Measurements from ENCODE around the gene HNF1B.

HNF1B gene

GRCh38 chr17:37676115-37676925, 68.5 kb downstream of the HNF1B start:
- in situ Hi-C loops (cut with MboI; ENCODE audit: low sequenced_read_pairs) = no loop called here

GRCh38 chr17:37674511-37674910, 70.3 kb downstream of the HNF1B start:
- in situ Hi-C loops (cut with MboI; ENCODE audit: low sequenced_read_pairs) = no loop called here

DNA sequence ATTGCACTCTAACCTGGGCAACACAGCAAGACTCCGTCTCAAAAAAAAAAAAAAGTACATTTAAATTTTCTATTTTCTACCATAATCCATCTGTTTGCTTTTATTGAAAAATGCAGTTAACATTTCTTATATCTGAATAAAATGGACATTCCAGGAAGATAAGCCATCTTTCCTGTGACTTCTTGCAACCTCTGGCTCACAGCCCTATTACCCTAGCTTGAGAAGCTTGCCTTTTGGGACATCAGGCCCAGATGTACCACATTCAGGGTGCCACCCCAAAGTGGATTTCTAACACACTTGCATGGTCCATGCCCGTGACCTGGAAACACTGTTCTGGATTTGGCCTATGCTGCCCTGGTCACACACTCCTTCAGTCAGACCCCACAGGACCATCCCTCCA, 71.5 kb downstream of the HNF1B start:
- in situ Hi-C loops (cut with MboI; ENCODE audit: low sequenced_read_pairs) = no loop called here

DNA sequence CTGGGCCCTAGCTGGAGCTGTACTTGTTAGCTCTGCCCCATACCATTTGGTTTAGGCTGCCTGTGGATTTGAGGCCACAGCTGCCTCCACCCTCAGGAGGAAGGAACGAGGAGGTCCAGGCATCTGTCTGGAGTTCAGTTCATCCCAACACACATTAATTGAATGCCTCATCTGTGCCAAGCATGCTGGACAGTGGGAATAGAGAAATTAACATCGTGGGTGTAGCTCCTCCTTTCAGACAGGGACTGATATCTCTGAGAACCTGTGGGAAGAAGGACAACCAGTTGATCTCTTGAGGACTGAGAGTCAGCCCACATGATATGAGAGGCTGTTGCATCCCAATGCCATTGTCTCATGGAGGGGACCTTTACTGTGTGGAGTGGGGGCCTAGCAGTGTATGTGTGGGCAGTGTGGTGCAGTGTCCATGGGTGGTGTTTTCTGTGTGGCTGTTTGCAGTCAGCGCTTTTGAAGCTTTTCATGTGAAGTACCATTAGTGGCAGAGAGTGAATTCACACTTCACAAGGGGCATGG, 72.2 kb downstream of the HNF1B start:
- in situ Hi-C loops (cut with MboI; ENCODE audit: low sequenced_read_pairs) = no loop called here

GRCh38 chr17:37671824-37672547, 72.9 kb downstream of the HNF1B start:
- in situ Hi-C loops (cut with MboI; ENCODE audit: low sequenced_read_pairs) = no loop called here

DNA sequence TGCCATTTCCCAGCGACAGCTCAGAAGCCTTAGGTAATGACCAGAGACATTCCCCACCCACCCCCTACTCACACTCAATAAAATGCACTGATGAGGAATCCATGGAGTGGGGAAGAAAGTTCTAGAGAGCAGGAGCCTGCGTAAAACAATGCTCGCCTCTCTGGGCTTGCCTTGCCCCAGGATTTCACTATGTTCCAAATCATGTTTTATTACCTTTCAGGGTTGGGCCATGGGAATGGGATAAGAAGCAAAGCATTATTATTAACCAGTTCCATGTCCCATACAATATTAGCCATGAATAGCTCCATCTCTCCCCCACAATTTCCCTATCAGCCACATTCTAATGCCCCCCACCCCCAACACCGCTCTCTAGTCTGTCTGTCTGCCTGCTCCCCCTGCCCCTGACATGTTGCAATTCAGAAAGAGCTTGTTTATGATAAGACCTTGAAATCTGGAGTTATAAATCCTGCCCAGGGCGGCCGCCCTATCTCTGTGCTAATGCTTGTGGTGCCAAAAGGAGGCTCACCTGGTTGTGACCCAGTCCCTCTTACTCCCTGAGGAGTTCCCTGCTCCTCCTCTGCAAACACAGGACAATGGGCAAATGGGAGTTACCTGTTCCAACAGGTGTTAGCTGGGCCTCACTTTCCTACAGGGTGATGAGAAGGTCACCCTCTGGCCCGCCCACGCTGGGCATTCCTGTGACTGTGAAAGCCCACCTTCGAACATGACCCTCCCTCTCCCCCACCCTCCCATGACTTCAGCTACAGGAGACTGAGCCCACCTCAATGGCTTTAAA, 73.6 kb downstream of the HNF1B start:
- in situ Hi-C loops (cut with MboI; ENCODE audit: low sequenced_read_pairs) = no loop called here

- in situ Hi-C loops (cut with MboI; ENCODE audit: low sequenced_read_pairs) = no loop called here
Observed at GRCh38 chr17:37667039-37667438, 77.8 kb downstream of the HNF1B start.

DNA sequence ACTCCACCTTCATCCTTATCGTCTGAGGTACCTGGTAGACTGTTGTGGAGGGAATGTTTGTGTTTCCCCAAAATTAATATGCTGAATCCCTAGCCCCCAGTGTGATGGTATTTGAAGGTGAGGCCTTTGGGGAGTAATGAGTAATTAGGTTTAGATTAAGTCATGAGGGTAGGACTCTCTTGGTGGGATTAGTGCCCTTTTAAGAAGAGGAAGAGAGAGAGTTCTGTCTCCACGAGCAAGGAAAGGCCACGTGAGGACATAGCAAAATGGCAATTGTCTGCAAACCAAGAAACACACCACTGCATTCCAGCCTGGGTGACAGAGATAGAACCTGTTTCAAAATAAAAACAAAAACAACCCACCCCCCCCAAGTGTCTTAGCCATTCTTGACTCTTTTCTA, 80.6 kb downstream of the HNF1B start:
- in situ Hi-C loops (cut with MboI; ENCODE audit: low sequenced_read_pairs) = no loop called here

- in situ Hi-C loops (cut with MboI; ENCODE audit: low sequenced_read_pairs) = no loop called here
Observed at GRCh38 chr17:37662353-37662752, 82.5 kb downstream of the HNF1B start.

DNA sequence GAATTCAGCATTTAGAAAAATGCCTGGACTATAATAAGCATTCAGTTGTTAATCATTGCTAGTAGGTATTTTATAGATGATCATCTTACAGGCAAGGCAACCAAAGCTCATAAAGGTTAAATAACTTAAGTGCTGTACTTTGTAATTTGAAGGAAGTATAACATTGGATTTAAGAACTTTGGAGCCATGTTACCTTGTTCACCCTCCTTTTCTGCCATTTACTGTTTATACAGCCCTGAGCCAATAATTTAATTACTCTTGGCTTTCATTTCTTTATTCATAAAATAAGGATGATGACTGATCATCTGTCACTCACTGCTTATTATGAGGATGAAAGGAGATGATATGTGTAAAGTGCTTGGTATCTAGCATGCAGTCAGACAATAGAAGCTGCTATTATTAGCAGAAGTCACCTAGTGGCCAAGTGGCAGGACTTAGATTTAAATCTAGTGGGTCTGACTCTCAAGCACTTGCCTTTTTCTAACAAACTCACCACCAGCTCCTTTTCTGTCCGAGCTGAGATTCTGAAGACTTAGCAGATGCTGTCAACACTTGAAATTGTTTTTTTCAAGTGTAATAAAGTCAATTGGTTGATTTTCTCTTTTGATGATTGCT, 83.4 kb downstream of the HNF1B start:
- in situ Hi-C loops (cut with MboI; ENCODE audit: low sequenced_read_pairs) = no loop called here

DNA sequence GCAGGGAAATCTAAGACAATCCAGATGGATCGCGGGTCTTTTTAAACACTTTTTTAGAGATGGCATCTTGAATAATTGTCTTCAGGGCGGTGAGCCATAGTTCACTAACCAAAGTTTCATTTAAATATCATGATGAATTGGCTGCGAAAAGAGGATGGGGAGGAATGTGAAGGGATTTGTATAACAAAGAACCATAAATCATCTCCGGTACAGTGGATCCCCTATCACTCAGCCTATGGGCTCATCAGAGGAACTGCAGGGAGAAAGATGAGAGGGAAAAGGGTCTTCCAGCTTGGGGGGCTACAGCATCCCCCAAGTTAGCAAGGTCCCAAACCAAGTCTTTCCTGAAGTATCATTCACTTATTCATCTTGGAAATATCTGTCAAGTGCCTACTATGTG, 84.9 kb downstream of the HNF1B start:
- in situ Hi-C loops (cut with MboI; ENCODE audit: low sequenced_read_pairs) = no loop called here

GRCh38 chr17:37657202-37657601, 87.7 kb downstream of the HNF1B start:
- in situ Hi-C loops (cut with MboI; ENCODE audit: low sequenced_read_pairs) = no loop called here

GRCh38 chr17:37651849-37652248, 93.0 kb downstream of the HNF1B start:
- in situ Hi-C loops (cut with MboI; ENCODE audit: low sequenced_read_pairs) = no loop called here

DNA sequence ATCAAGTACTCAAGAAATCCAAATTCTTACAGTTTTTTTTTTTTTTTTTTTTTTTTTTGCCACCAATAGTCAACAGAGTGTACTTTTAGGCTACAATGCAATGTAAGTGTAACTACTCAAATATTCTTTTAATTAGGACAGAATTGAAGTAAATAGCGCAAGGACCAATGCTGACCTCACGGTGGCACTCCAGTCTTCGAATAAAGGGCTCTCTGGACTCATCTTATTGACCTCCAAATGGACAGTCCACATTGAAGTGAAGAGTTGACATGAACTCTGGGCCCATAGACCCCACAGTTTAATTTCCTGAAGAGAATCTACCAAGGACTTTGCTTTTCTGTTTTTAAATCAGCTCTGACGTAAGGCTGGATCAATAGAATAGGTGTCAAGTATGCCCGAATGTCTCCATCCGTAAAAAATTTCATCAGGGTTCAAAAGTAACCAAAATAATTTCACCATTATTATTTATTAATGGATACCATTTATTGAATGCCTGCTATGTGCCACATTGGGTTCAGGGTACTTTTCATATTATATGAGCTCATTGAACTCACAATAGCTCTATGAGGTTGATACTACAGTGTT, 94.3 kb downstream of the HNF1B start:
- in situ Hi-C loops (cut with MboI; ENCODE audit: low sequenced_read_pairs) = no loop called here

DNA sequence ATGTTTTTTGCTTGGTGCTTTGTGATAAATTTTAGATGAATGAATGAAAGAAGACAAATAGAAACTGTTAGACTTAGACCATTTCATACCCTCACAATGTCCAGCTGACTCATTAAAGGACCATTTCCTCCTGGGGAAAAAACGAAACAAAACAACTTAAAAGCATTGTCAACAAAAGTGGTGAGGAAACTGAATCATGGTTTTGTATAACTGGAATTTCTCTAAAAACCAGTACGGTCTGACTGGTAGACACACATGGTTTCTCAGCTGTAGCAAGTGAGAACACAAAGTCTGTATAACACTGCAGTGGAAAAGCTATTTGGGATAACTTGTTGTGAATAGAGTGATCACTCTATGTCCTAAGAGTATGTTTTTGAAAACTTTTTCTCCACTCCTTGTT, 96.3 kb downstream of the HNF1B start:
- in situ Hi-C loops (cut with MboI; ENCODE audit: low sequenced_read_pairs) = loop anchor here (25.0 kb wide), 1 partner anchor 189 kb away; no protein-coding TSS in a partner anchor

DNA sequence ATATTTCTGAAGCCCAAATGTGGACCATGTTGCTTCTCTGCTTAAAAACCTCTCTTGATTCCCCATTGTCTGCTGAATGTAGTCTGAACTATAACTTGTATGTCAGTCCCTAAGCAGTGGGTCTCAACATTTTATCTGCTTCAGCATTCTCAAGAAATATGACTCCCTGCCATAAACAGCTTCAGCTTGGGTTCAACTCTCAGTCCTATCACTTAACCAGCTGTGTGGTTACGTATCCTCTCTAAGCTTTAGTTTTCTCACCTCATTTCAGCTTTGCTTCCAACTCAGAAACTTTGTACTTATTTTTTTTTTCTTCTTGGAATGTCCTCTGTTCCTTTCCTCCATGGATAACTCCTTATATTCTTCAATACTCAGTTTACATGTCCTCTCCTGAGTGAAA, 97.0 kb downstream of the HNF1B start:
- in situ Hi-C loops (cut with MboI; ENCODE audit: low sequenced_read_pairs) = loop anchor here (25.0 kb wide), 1 partner anchor 189 kb away; no protein-coding TSS in a partner anchor

- in situ Hi-C loops (cut with MboI; ENCODE audit: low sequenced_read_pairs) = loop anchor here (25.0 kb wide), 1 partner anchor 193 kb away; no protein-coding TSS in a partner anchor
Observed at GRCh38 chr17:37643869-37644268, 101.0 kb downstream of the HNF1B start.

DNA sequence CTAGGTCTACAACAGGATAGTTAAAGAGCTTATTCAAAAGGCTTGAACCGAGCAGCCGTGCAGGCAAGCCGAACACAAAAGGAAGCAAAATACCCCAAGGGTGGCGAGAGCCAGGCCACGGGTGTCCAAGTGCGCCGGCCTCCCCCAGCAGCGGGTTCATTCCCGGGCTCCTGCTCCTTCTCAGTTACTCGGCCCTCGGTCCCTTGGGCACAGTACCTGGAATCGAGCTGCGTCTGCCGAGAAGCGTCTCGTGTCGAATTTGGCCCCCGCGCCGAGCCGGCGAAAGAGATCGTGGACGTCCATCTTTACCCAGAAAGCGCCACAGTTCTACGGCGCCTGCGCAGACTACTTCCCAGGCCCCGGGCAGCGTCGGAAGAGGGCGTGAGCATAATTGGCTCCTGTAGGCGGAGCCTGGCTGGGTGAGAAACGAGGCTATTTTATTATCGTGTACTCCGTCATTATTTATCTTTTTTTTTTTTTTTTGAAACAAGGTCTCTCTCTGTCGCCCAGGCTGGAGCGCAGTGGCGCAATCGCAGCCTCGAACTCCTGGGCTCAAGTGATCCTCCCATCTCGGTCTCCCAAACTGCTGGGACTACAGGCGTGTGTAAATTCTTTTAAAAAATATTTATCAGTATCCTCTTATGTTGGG, 101.6 kb downstream of the HNF1B start, which contains the start of gene DDX52:
Gene DDX52, minus strand, starts transcription at position 329 of the 649 bp plus-strand sequence. Its CDS starts 26 bp downstream, at position 303.
- in situ Hi-C loops (cut with MboI; ENCODE audit: low sequenced_read_pairs) = loop anchor here (25.0 kb wide), 1 partner anchor 194 kb away; no protein-coding TSS in a partner anchor

DNA sequence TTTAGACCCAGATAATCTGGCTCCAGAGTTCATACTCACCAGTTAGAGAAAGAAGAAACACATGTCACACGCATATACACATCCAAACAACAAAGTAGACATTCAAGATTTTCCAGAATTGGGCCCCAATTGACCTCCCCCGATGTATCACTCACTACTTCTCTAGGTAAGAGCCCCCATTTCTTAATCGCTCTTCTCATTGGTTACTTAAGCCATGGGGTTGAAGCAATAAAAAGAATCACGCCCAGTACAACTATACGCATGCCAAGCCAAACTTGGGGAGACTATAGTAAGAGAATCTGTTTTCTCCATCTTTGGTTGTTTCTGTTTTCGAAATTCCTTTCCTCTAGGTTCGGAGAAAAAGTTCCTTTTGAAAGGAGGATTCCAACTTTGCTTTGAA, 102.2 kb downstream of the HNF1B start:
- in situ Hi-C loops (cut with MboI; ENCODE audit: low sequenced_read_pairs) = loop anchor here (25.0 kb wide), 1 partner anchor 195 kb away; no protein-coding TSS in a partner anchor
